GM12878 (cell line): ENCODE measurements around the gene YAF2.

Experiments
- BHLHE40 ChIP-seq, 2 experiments: fragments of 450-650 bp in 1 of 2; IDR thresholded peaks; 2 replicates each; pipeline ENCODE4 v1.6.1; 2011 to 2017; ENCODE audit warnings: low read depth in 2 of 2, borderline replicate concordance in 1 of 2, improper control_type of control experiment in 1 of 2, low read length in 1 of 2, mild to moderate bottlenecking in 1 of 2
- BRCA1 ChIP-seq: IDR thresholded peaks from 2 replicates; pipeline ENCODE4 v1.6.1; 2011; ENCODE audit warnings: low read depth, low read length, improper control_type of control experiment
- CHD2 ChIP-seq: IDR thresholded peaks from 2 replicates; pipeline ENCODE4 v1.6.1; 2011; ENCODE audit warnings: low read depth, low read length, improper control_type of control experiment, borderline replicate concordance
- CTCF ChIP-seq, 3 experiments: IDR thresholded peaks in 2 of 3; conservative IDR thresholded peaks in 1 of 3; 2 replicates each; pipeline ENCODE4 v1.5.1; 2011; ENCODE audit warnings: low read depth in 3 of 3, low read length in 3 of 3, mild to moderate bottlenecking in 3 of 3, control low read depth in 2 of 3, moderate library complexity in 2 of 3, inconsistent platforms in 1 of 3, mixed read lengths in 1 of 3; ENCODE audit not compliant: control insufficient read depth in 2 of 3, insufficient read depth in 1 of 3; ENCODE audit errors: extremely low read depth in 1 of 3
- ETV6 ChIP-seq, 2 experiments: fragments of 450-650 bp in 1 of 2; IDR thresholded peaks in 1 of 2; conservative IDR thresholded peaks in 1 of 2; 2 replicates each; pipeline ENCODE4 v1.6.1; 2014; ENCODE audit warnings: antibody characterized with exemption in 1 of 2, borderline replicate concordance in 1 of 2, low read depth in 1 of 2, mild to moderate bottlenecking in 1 of 2, moderate library complexity in 1 of 2
- EZH2 ChIP-seq: IDR thresholded peaks from 2 replicates; pipeline ENCODE4 v1.6.1; 2012; ENCODE audit warnings: low read depth, mild to moderate bottlenecking, control low read depth, inconsistent platforms, low read length, borderline replicate concordance; ENCODE audit not compliant: control insufficient read depth
- FOS ChIP-seq: IDR thresholded peaks from 3 replicates; pipeline ENCODE4 v1.6.1; 2011; ENCODE audit warnings: borderline replicate concordance; ENCODE audit not compliant: insufficient read length; ENCODE audit errors: extremely low read depth
- FOXM1 ChIP-seq: IDR thresholded peaks from 2 replicates; pipeline ENCODE4 v1.6.1; 2012; ENCODE audit warnings: low read depth, mild to moderate bottlenecking, inconsistent platforms, low read length, moderate library complexity
- GABPA ChIP-seq: IDR thresholded peaks from 2 replicates; pipeline ENCODE4 v1.6.1; 2014; ENCODE audit warnings: antibody characterized with exemption, low read depth, mild to moderate bottlenecking, inconsistent platforms
- JUND ChIP-seq: IDR thresholded peaks from 2 replicates; pipeline ENCODE4 v1.6.1; 2012; ENCODE audit warnings: low read depth, mild to moderate bottlenecking, low read length, improper control_type of control experiment, moderate library complexity
- REST ChIP-seq: IDR thresholded peaks from 2 replicates; pipeline ENCODE4 v1.6.1; 2012; ENCODE audit warnings: mild to moderate bottlenecking, low read depth, low read length
- STAT3 ChIP-seq: IDR thresholded peaks from 2 replicates; pipeline ENCODE4 v1.6.1; 2011; ENCODE audit warnings: low read depth, low read length, improper control_type of control experiment
- SUZ12 ChIP-seq: fragments of 200-600 bp; sonication (generic); IDR thresholded peaks from one replicate; pipeline ENCODE4 v1.6.1; 2018; ENCODE audit warnings: antibody characterized with exemption, mild to moderate bottlenecking; ENCODE audit not compliant: unreplicated experiment
- TAF1 ChIP-seq: IDR thresholded peaks from 2 replicates; pipeline ENCODE4 v1.6.1; 2011; ENCODE audit warnings: mild to moderate bottlenecking, low read depth, low read length, borderline replicate concordance

- TF ChIP-seq BHLHE40 (IDR thresholded peaks at IDR 0.05; ENCODE audit: borderline replicate concordance in 1 of 2, low read depth in 2 of 2, low read length in 1 of 2) (no peak), TAF1 (no peak), CTCF (IDR thresholded peaks at IDR 0.05 in 2 of 3, conservative IDR thresholded peaks at IDR 0.05 in 1 of 3; ENCODE audit: control insufficient read depth in 2 of 3, extremely low read depth in 1 of 3, insufficient read depth in 1 of 3, low read depth in 3 of 3, low read length in 3 of 3) (no peak), BRCA1 (no peak), CHD2 (no peak), STAT3 (no peak), ETV6 (conservative IDR thresholded peaks at IDR 0.05 in 1 of 2, IDR thresholded peaks at IDR 0.05 in 1 of 2; ENCODE audit: borderline replicate concordance in 1 of 2, low read depth in 1 of 2) (no peak), FOS (no peak), SUZ12 (no peak), EZH2 (no peak), REST (no peak), JUND (no peak), FOXM1 (no peak), GABPA (no peak)
Observed at GRCh38 chr12:42178101-42178500, 59.9 kb downstream of the YAF2 start.
